BLaER1 (cell line): ENCODE measurements around the gene MYMX.
A peak's percentile ranks its signal among the peaks of the same experiment; 100 is the strongest.

Experiments
- H3K27ac ChIP-seq: shearing (Covaris generic); formaldehyde crosslinking; 2 replicates; pipeline ENCODE4 v1.8.1; 2022
- H3K27me3 ChIP-seq: shearing (Covaris generic); formaldehyde crosslinking; 2 replicates; pipeline ENCODE4 v1.8.1; 2022
- H3K36me3 ChIP-seq: shearing (Covaris generic); formaldehyde crosslinking; 2 replicates; pipeline ENCODE4 v1.8.1; 2022
- H3K4me1 ChIP-seq: shearing (Covaris generic); formaldehyde crosslinking; 2 replicates; pipeline ENCODE4 v1.8.1; 2022
- H3K4me2 ChIP-seq: shearing (Covaris generic); formaldehyde crosslinking; 2 replicates; pipeline ENCODE4 v1.8.1; 2022
- H3K4me3 ChIP-seq: shearing (Covaris generic); formaldehyde crosslinking; 2 replicates; pipeline ENCODE4 v1.8.1; 2022
- H3K9ac ChIP-seq: shearing (Covaris generic); formaldehyde crosslinking; 2 replicates; pipeline ENCODE4 v1.8.1; 2022
- H3K9me3 ChIP-seq: shearing (Covaris generic); formaldehyde crosslinking; 2 replicates; pipeline ENCODE4 v1.8.1; 2022
- H4K20me1 ChIP-seq: shearing (Covaris generic); formaldehyde crosslinking; 2 replicates; pipeline ENCODE4 v1.8.1; 2022
- Cebpa-rat ChIP-seq: shearing (Covaris generic); IDR thresholded peaks from 2 replicates; pipeline ENCODE4 v1.8.1; 2022

MYMX gene

DNA sequence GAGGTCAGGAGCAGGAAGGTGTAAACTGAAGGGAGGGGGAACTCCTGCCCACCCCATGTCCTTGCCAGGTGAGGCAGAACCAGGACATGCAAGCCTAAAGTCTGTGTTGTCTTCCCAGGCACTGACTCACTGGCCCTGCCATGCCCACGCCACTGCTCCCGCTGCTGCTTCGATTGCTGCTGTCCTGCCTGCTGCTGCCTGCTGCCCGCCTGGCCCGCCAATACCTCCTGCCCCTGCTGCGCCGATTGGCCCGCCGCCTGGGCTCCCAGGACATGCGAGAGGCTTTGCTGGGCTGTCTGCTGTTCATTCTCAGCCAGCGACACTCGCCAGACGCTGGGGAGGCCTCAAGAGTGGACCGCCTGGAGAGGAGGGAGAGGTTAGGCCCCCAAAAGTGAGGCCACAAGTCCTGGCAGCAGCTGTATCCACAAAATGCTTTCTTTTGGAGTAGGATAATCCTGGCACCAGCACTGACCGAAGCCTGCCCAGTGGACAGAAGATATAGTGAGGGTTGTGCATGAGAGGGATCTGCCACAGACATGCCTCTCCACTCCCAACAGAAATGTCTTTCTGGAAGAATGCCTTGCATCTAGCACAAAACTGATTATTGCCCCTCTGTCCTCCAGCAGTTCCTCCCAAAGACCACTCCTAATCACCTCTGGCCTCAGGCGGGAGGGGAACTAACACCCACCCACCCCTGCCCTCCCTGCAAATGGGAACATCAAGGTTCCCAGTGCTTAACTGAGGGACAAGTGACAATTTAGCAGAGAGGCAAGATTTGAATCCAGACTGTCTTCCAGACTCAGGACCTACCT, 812 bp downstream of the MYMX start:
- no peak overlapping the region for H3K9ac ChIP-seq
- H4K20me1 ChIP-seq, result no peaks in the 10 kb centered on the region
- H3K4me1 ChIP-seq, result peaks cover 54% of the 10 kb centered on the region
- no peaks in the 10 kb centered on the region for H3K27me3 ChIP-seq
- H3K27ac ChIP-seq, result no peak overlapping the region
- H3K4me2 ChIP-seq, result peak overlapping the region; percentile 52; the same call in 1 of the 2 replicates
- no peaks in the 10 kb centered on the region for H3K9me3 ChIP-seq
- no peak overlapping the region for H3K4me3 ChIP-seq
- no peaks in the 10 kb centered on the region for H3K36me3 ChIP-seq
- no peak for TF ChIP-seq Cebpa-rat

DNA sequence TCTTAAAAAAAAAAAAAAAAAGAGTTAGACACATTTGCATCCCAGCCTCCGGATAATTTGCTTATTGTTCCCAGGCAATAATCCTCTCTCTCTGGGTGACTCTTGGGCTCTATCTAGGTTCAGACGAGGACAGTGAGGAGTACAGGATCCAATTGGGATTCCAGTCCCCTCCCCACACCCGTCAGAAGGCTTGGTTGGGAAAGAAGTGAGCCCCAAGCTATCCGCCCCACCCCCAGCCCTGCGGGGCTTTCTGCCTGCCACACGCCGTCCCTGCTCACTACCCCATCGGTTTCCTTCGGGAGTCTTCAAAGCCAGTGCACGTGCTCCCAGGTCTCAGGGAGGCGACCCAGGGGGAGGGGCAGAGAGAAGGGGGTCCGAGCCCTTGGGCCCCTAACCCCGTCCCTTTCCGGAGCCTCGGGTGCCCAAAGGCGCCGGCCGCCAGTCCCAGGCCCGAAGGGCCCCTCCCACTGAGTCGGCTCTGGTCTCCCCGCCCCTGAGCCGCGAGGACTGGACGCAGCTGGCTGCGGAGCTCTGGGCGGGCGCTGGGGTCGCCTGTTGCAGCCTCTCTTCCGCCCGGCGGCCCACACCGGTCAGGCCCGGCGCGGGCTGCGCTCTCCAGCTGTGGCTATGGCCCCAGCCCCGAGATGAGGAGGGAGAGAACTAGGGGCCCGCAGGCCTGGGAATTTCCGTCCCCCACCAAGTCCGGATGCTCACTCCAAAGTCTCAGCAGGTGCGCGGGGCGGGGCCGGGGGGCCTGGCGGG, 2.5 kb downstream of the MYMX start:
- Histone ChIP-seq H3K9me3 (no peaks in the 10 kb centered on the region), H3K9ac (peak overlapping the region; percentile 60; the same call in 1 of the 2 replicates), H3K4me3 (peak overlapping the region; percentile 62), H3K4me2 (peak overlapping the region; percentile 89), H3K36me3 (no peaks in the 10 kb centered on the region), H3K27me3 (no peaks in the 10 kb centered on the region), H4K20me1 (no peaks in the 10 kb centered on the region), H3K4me1 (peaks cover 63% of the 10 kb centered on the region), H3K27ac (peak overlapping the region; percentile 70)
- TF ChIP-seq Cebpa-rat, result no peak

- H3K4me3 ChIP-seq, result no peak overlapping the region
- H3K4me2 ChIP-seq, result peak overlapping the region; percentile 89
- peaks cover 8% of the 10 kb centered on the region for H4K20me1 ChIP-seq
- H3K9me3 ChIP-seq, result no peaks in the 10 kb centered on the region
- peaks cover 72% of the 10 kb centered on the region for H3K4me1 ChIP-seq
- H3K36me3 ChIP-seq, result no peaks in the 10 kb centered on the region
- H3K27ac ChIP-seq, result no peak overlapping the region
- no peaks in the 10 kb centered on the region for H3K27me3 ChIP-seq
- TF ChIP-seq Cebpa-rat, result no peak
- no peak overlapping the region for H3K9ac ChIP-seq
Observed at GRCh38 chr6:44219815-44220784, 3.4 kb downstream of the MYMX start.

DNA sequence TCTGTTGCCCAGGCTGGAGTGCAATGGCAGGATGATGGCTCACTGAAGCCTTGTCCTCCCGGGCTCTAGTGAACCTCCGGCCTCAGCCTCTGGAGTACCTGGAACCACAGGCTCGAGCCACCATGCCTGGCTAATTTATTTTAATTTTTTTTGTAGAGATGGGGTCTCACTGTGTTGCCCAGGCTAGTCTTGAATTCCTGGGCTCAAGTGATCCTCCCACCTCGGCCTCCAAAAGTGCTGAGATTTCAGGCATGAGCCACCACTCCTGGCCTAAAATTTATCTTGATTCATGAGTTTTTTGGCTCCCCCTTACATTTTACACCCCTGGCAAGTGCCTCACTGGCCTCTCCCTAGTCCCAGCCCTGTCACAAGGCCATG, 4.2 kb downstream of the MYMX start:
- H3K4me2 ChIP-seq, result 0 out of 2 replicates have a peak overlapping the region, but pooled peaks have one; percentile 54
- no peak overlapping the region for H3K9ac ChIP-seq
- no peak overlapping the region for H3K4me3 ChIP-seq
- no peaks in the 10 kb centered on the region for H3K36me3 ChIP-seq
- H3K27me3 ChIP-seq, result no peaks in the 10 kb centered on the region
- no peak for TF ChIP-seq Cebpa-rat
- H3K9me3 ChIP-seq, result no peaks in the 10 kb centered on the region
- peaks cover 79% of the 10 kb centered on the region for H3K4me1 ChIP-seq
- H4K20me1 ChIP-seq, result peaks cover 16% of the 10 kb centered on the region
- no peak overlapping the region for H3K27ac ChIP-seq

GRCh38 chr6:44221291-44221960, 4.7 kb downstream of the MYMX start:
- no peaks in the 10 kb centered on the region for H3K9me3 ChIP-seq
- peaks cover 21% of the 10 kb centered on the region for H4K20me1 ChIP-seq
- H3K27ac ChIP-seq, result no peak overlapping the region
- peak overlapping the region; percentile 54 for H3K4me2 ChIP-seq
- no peak overlapping the region for H3K4me3 ChIP-seq
- TF ChIP-seq Cebpa-rat, result no peak
- H3K4me1 ChIP-seq, result peaks cover 79% of the 10 kb centered on the region
- H3K36me3 ChIP-seq, result no peaks in the 10 kb centered on the region
- no peaks in the 10 kb centered on the region for H3K27me3 ChIP-seq
- H3K9ac ChIP-seq, result no peak overlapping the region

DNA sequence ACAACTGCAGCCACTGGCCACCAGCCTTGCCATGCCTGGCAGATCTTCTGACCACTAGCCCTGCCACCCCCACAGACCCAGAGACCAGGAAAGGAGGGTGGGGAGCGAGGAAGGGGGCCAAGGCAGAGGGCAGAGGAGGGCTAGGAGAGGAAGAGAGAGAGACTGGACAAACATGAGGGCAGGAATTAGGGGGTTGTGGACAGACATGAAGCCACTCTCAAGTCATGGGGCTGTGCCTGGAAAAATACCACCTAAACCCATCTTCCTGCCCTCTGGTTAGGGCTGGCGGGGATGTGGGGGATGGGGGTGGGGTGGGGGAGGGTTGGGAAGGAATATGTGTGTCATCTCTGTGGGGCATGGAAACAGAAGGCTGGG, 5.2 kb downstream of the MYMX start:
- no peak for TF ChIP-seq Cebpa-rat
- Histone ChIP-seq H3K27me3 (no peaks in the 10 kb centered on the region), H3K27ac (no peak overlapping the region), H3K4me3 (no peak overlapping the region), H3K9me3 (no peaks in the 10 kb centered on the region), H3K4me2 (peak overlapping the region; percentile 54), H3K9ac (no peak overlapping the region), H3K36me3 (no peaks in the 10 kb centered on the region), H4K20me1 (peaks cover 27% of the 10 kb centered on the region), H3K4me1 (peaks cover 79% of the 10 kb centered on the region)

- Histone ChIP-seq H3K27ac (no peak overlapping the region), H3K4me1 (peaks cover 81% of the 10 kb centered on the region)
Observed at GRCh38 chr6:44222486-44223318, 6.0 kb downstream of the MYMX start.

DNA sequence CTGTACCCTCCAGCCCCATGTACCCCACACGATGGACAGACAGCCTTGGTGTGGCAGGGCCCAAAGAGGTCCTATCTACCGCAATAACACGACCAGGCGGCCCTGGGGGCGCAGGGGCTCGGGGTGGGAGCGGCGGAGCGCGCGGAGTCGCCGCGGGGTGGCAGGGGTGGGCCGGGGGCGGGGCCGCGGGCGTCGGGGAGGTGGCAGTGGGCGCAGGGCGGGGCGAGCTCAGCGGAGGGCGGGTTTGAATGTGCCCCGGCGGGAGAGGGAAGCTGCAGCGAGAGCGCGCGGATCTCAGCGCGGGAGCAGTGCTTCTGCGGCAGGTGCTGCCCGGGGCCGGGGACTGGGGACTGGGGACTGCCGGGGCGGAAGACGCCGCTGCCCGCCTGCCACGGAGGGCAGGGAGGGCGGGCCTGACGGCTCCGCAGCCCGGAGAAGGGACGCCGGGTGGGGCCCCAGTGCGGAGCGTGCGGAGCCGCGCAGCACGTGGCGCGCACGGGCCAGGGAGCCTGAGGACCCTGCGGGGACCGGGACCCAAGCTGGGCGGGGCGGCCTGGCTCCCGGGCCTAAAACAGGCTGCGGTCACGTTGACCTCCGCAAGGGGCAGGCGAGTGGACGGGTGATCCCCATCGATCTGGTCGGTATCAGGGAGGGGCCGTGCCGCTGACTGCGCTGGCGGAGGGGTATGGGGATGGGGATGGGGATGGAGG, 6.7 kb downstream of the MYMX start, which contains the start of gene SLC29A1:
Gene SLC29A1 (plus strand): TSS at position 277 of the 710 bp plus-strand sequence. CDS start 3,719 bp downstream, outside the sequence.
- Histone ChIP-seq H3K4me3 (peak within 1 kb of the TSS; percentile 73), H3K36me3 (peaks cover 13% of the 10 kb centered on the region), H3K4me1 (peaks cover 75% of the 10 kb centered on the region), H3K9me3 (no peaks in the 10 kb centered on the region), H3K27ac (peak within 1 kb of the TSS; percentile 33), H4K20me1 (peaks cover 42% of the 10 kb centered on the region), H3K9ac (peak within 1 kb of the TSS; percentile 78), H3K27me3 (no peaks in the 10 kb centered on the region), H3K4me2 (peak within 1 kb of the TSS; percentile 96)
- no peak for TF ChIP-seq Cebpa-rat

More at GRCh38 chr6:44222486-44223318, 6.0 kb downstream of the MYMX start:
- H3K36me3 ChIP-seq, result 0 out of 2 replicates have a peak, but pooled peaks cover 6% of the 10 kb centered on the region
- peak overlapping the region; percentile 96 for H3K4me2 ChIP-seq
- peak overlapping the region; percentile 51; the same call in 1 of the 2 replicates for H3K9ac ChIP-seq
- no peaks in the 10 kb centered on the region for H3K9me3 ChIP-seq
- no peaks in the 10 kb centered on the region for H3K27me3 ChIP-seq
- peak overlapping the region; percentile 73 for H3K4me3 ChIP-seq
- no peak for TF ChIP-seq Cebpa-rat
- peaks cover 34% of the 10 kb centered on the region for H4K20me1 ChIP-seq
